ENCODE data around the gene TMEM203.
"Not testable (repeated sequence)": the region's sequence is repeated elsewhere in the genome, so short reads cannot be mapped to it uniquely, and the experiment has no call there.

TMEM203 gene

DNA sequence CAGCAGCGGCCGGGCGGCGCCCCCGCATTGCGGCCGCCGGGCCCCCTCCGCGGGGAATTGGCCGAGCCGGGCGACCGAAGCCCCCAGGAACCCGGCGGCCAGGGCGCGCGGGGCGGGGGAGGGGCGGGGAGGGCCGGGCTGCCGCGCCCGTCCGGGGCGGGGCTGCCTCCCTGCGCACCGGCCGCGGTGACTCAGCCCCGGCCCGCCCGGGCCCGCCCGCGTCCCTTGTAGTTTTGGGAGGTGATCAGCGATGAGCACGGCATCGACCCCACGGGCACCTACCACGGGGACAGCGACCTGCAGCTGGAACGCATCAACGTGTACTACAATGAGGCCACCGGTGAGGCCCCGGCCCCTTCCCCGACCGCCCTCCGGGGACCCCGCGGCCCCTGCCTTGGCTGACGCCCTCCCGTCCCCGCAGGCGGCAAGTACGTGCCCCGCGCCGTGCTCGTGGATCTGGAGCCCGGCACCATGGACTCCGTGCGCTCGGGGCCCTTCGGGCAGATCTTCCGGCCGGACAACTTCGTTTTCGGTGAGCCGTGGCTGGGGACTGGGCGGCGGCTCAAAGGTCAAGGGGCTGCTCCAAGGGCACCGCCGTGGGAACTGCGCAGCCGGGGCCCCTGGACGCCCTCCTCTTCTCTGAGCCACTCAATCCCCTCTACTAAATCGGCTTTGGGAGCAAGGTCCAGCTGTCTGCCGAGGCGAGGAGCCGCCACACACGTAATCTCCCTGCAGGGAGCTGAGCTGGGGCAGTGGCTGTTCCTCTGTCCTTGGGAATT lies 36.2 kb upstream of the TMEM203 start:
- no peak for DNase-seq

DNA sequence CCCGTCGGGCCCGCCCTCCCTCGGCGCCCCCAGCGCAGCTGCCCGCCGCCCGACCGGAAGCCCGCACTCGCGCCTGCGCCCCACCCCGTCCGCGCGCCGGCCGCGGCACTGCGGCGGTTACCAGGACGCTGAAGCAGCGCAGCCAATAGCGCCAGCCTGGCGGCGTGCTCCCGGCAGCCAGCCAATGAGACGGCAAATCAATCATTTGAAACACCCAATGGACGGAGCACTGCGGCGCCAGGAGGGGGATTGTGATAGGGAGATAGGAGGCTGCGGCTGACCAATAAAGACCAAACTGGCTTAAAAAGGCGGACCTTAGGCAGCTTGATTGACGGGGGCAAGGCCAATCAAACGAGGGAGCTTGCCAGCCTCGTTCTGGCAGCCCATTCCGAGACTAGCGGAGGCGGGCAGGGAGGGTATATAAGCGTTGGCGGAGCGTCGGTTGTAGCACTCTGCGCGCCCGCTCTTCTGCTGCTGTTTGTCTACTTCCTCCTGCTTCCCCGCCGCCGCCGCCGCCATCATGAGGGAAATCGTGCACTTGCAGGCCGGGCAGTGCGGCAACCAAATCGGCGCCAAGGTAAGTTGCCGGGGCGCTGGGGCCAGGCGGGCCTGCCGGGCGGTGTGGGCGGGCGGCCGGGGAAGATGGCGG lies 35.5 kb upstream of the TMEM203 start, which contains the start of gene TUBB4B:
TUBB4B (plus strand) TSS at position 447 of the 649 bp plus-strand sequence; CDS start at position 521, 74 bp downstream.
- DNase-seq: peak; percentile 100

DNA sequence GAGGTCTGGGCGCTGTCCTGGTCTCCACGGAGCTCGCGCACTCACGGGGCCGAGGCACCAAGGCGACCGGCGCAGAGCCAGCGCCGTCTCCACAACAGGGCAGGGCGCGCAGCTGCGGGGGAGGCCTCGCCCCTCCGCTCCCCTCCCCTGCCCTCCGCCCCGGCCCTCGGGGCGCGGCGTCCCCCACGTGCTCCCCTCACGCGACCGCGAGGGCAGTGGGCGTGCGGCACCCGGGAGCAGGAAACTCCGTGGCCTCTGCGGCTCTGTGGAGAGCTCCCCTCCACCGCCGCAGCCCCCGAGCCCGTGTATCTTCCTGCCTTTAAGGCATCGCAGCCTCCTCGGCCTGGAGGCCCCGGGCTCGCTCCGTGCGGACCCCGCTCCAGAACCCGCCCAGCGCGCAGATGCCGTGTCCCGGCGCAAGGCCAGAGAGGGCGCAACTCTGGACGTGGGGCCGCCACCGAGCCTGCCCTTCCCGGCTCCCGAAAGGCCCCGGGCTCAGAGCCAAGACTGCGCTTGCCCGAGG lies 34.9 kb upstream of the TMEM203 start:
- DNase-seq: peak; percentile 87

DNA sequence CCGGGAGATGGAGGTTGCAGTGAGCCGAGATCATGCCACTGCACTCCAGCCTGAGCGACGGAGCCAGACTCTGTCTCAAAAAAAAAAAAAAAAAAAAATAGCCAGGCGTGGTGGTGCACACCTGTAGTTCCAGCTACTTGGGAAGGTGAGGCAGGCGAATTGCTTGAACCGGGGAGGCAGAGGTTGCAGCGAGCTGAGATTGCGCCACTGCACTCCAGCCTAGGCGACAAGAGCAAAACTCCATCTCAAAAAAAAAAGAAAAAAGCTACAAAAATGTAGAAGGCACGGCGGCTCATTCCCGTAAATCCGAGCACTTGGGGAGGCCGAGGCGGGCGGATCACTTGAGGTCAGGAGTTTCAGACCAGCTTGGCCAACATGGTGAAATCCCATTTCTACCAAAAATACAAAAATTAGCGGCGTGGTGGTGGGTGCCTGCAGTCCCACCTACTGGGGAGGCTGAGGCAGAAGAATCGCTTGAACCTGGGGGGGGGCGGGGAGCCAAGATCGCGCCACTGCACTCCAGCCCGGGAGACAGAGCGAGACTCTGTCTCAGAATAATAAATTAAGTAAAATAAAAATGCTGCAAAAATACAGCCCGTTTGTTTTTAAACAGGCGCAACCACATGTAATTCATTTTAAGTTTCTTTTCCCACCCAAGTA lies 34.2 kb upstream of the TMEM203 start:
- DNase-seq: not testable (repeated sequence)

DNA sequence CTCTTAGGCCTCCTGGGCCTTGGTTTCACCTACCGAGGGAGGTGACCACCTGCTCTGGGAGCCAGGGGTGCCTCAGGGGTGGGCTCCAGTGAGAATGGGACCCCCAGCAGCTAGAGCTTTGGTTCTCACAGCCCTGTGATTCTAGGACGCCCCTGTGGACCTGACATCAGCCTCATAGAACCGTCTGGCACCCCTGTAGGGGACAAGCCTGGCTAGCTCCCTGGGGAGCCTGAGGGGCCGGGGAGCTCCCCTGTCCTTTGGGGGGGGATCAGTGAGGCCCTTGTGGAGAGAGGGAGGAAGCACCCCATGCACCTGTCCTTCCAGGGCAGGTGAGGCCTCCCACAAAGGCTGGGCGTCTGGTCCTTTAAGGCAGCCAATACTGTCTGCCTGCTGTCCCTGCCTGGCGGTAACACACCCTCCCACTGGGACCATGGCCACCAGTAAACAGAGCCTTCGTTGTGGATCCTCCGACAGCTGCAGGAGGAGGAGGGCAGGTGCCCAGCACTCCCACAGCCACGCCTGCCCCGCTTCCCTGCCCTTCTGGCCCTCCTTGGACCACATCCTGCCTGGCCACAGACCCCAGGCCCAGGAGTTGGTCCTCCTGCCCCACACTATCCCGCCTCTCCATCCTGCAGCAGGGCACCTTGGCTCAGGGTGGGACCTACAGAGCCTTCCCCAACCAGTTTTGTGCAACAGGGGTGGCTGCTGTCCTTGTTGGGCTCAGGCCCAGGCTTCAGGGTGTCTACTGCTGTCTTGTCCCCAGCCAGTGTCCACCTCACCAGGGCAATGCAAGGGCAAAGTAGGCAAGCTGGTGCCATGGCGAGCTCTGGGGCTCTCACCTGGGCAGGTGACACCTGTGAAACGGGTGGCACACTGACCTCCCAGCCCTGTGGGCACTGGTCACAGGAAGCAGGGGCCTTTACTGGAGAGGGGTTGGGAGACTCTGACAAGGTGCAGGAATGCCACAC lies 32.6 kb upstream of the TMEM203 start:
- DNase-seq: no peak

DNA sequence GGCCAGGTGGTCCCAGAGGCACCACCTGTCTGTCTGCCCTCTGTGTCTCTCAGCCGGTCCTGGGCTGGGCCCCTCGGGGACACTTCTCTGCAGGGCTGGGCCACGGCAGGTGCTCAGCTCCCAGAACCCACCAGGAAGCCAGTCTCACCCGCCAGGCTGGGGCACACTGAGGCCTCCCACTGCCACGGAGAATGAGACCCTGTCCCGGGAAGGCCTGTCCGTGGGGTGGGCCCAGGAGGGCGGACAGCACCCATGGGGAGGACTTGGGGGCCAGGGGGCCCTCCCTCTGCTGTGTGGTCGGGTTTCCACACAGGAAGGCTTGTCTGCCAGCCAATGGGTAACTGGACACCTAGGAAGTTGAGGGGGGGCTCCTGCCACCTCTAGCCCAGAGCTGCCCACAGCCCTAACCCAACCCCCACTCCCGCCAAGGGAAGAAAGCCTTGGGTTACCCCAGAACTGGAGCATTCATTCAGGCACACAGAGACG lies 31.5 kb upstream of the TMEM203 start:
- DNase-seq: no peak

DNA sequence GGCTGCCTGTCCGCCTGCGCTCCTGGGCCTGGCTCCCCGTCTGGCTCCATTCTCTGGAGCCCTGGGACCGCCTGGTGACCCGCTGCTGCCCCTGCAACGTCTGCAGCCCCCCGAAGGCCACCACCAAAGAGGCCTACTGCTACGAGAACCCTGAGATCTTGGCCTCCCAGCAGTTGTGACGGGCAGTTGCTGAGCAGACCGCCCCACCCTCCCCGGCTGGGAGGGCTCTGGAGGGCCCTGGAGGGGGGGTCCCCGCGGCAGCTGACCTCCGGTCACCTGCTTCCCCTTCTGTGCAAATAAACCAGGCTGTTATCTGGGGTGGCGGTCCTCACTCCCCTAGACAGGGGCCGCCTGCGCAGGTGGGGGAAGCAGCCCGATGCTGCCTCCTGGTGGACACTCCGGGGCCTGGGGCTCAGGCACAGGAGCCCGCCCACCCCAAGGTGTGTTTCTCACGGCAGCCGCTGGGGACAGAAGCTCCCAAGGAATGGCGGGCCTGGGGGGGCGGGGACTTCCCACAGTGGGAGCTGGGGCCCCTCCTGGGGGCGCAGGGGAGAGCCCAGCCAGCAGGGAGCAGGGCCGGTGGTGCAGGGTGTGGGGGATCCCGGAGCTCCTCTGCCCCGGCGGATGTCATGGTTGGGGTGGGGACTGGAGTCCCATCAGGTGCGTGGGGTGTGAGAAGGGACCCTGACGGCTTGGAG lies 30.9 kb upstream of the TMEM203 start:
- peak; percentile 77 for DNase-seq

DNA sequence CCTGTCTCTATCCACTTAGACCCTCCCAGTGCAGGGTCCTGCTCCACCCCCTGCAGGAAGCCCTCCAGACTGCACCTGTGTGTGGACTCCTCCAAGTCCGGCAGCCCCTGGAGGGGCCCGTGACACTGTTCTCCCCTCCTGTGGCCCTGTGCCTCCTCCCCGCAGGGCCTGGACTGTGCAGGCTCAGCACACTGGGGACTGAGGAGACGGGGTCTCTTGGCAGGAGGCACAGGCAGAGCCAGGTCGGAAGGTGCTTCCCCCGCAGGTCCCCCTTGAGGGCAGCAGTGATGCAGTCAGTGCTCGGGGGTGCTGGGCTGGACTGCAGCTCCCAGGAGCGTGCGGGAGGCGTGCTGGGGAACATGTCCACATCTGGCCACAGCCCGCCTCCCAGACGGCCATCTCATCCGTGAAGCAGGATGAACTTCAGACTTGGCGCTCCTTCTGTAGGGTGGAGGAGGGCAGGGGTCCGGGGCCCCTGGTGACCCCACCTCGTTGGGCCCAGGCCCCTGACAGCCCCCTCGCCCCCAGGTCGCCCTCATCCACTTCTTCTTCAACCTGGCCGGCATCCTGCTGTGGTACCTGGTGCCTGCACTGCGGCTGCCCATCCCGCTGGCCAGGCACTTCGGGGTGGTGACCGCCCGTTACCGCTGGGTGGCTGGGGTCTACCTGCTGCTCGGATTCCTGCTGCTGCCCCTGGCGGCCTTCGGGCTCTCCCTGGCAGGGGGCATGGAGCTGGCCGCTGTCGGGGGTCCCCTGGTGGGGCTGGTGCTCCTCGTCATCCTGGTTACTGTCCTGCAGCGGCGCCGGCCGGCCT lies 30.2 kb upstream of the TMEM203 start:
- DNase-seq: no peak

DNA sequence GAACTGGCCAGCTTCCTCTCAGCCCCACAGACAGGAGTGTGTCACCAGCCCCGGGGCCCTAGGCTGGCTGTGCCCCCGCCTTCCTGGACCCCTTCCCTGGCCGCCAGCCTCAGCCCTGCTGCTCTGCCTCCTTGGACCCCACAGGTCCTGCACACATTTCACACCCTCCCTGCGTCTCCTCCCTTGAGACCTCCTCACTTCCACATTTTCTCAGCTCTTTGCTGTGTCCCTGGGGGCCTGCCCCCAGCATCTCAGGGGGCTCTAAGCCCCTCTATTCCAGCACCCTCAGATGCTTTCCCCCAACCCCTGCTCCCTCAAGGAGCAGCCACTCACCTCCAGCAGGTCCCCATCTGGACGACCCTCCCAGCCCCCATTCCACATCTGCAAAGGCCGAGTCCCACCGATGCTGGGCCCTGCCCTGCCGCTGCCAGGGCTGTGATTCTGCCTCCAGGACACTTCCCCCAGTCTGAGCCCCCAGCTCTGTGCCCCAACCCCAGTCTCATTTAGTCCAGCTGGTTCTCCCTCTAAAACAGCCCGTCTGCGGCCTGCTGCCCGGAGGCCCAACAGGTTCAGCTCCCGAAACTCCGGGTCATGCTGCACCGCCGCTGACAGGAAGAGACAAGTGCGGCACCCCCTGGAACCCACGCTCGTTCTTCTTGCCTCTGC lies 29.4 kb upstream of the TMEM203 start:
- no peak for DNase-seq

DNA sequence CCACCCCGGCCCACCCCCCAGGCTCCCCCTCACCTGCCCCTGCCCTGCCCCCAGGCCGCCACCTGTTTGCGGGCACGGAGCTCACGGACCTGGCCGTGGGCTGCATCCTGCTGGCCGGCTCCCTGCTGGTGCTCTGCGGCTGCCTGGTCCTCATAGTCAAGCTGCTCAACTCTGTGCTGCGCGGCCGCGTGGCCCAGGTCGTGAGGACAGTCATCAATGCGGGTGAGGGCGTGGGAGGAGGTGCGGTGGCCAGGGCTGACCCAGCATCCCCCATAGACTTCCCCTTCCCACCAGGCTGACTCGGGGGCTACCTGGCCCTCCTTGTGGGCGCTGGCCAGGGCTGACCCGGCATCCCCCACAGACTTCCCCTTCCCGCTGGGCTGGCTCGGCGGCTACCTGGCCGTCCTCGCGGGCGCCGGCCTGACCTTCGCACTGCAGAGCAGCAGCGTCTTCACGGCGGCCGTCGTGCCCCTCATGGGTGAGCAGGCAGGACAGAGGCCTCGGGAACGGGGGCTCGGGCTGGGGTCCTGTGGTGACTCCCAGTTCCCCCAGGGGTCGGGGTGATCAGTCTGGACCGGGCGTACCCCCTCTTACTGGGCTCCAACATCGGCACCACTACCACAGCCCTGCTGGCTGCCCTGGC lies 28.7 kb upstream of the TMEM203 start:
- no peak for DNase-seq

DNA sequence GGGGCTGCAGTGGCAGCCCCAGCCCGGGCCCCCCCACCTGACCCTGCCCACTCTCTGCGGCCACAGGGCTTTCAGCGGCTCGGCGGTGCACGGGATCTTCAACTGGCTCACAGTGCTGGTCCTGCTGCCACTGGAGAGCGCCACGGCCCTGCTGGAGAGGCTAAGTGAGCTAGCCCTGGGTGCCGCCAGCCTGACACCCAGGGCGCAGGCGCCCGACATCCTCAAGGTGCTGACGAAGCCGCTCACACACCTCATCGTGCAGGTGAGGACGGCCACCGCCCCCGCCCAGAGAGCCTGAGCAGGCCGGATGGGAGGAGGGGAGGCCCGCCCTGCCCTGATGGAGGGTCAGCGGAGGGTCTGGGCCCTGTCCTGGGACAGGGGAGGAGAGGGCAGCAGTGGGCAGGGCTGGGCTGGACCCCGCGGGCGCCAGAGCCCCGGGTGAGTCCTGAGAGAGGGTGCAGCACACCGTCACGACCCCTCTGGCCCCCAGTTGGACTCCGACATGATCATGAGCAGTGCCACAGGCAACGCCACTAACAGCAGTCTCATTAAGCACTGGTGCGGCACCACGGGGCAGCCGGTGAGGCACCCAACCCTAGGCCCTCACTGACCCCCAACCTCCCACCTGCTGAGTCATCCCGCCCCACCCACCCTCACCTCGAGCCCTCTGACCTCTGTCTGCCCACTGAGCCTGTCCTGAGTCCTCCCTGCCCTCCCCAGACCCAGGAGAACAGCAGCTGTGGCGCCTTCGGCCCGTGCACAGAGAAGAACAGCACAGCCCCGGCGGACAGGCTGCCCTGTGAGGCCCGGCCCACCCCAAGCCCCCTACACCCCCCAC lies 27.9 kb upstream of the TMEM203 start:
- DNase-seq: no peak

DNA sequence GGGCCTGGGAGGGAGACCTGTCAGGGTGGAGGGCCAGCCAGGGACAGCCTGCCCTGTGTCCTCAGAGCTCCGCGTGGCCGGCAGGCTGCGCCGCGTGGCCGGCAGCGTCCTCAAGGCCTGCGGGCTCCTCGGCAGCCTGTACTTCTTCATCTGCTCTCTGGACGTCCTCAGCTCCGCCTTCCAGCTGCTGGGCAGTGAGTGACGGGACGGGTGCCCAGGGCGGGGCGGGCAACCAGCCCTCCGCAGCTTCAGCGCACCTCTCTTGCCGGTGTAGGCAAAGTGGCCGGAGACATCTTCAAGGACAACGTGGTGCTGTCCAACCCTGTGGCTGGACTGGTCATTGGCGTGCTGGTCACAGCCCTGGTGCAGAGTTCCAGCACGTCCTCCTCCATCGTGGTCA lies 27.1 kb upstream of the TMEM203 start:
- no peak for DNase-seq

DNA sequence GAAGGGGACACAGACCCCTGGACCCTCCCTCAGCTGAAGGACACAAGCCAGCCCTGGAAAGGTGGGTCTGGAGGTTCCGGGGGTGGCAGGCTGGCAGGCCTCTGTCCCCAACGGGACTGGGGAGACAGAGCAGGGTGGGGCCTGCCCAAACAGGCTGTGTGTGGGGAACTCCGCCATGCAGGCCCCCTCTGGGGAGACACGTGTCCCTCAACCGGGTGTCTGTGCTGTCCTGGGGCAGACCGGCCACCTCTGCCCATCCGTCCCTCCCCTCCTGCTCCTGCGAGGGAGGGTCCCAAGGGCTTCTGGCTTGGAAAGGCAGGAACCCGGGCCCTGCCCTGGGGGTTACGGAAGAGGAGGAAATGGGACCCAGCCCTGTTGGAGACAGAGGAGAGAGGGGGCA lies 26.7 kb upstream of the TMEM203 start:
- DNase-seq: no peak

DNA sequence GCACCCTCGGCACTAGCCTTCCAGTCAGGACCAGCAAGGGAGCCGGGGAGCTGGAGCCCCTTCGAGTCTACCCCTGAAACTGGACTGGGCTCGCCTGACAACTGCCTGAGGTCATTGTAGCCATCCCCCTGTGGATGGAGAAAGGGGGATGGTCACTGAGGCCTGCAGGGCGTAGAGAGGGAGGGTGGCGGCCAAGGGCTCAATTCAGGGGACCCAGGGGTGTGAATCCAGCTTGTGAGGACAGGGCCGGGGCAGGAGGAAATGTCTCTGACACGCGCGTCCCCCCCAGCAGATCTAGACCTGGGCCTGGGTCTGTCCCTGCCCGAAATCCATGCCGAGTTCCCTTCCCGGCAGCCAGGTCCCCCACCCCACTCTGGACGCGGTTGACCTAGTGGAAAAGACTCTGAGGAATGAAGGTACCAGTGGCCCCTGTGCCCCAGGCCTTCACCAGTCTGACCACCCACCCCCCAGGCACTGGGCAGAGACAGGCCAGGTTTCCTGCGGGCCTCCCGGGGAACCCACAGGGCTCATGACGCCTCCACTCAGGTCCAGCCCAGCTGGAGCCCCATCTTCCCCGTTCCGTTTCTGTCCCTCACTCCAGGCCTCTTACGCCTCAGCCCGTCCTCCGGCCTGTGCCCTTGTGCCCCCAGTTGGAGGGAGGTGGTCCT lies 26.1 kb upstream of the TMEM203 start:
- DNase-seq: no peak

DNA sequence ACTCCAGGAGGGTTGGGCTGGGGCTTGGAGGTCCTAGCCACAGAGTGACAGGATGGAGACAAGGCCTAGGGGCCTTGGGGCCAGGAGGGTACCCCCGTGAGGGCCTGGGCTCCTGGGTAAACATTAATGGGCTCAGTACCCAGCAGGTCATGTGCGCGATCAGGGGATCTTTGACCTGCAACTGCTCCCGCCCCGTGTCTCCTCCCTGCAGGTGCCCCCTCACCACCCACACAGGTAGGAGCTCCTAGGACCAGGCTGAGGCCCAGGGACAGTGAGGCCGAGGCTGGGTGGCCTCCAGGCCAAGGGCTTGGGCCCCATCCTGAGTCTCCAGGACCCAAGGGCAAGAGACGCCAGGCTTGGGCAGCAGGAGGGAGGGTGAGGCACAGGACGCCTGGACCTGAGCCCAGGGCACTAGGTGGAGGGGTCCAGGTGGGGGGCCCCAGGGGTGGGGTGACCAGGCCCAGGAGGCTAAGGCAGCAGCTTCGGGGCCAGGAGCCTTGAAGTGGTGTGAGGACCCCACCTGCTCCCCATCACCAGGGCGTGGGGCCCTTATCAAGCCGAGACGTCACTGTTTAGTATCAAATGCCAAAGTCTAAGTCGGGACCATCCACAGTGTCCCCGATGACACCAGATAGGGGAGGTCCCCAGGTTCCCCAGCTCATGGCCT lies 25.4 kb upstream of the TMEM203 start, which contains the start of gene SLC34A3:
SLC34A3 (plus strand) TSS at position 197 of the 667 bp plus-strand sequence. CDS start 802 bp downstream, outside the sequence.
- DNase-seq: no peak

DNA sequence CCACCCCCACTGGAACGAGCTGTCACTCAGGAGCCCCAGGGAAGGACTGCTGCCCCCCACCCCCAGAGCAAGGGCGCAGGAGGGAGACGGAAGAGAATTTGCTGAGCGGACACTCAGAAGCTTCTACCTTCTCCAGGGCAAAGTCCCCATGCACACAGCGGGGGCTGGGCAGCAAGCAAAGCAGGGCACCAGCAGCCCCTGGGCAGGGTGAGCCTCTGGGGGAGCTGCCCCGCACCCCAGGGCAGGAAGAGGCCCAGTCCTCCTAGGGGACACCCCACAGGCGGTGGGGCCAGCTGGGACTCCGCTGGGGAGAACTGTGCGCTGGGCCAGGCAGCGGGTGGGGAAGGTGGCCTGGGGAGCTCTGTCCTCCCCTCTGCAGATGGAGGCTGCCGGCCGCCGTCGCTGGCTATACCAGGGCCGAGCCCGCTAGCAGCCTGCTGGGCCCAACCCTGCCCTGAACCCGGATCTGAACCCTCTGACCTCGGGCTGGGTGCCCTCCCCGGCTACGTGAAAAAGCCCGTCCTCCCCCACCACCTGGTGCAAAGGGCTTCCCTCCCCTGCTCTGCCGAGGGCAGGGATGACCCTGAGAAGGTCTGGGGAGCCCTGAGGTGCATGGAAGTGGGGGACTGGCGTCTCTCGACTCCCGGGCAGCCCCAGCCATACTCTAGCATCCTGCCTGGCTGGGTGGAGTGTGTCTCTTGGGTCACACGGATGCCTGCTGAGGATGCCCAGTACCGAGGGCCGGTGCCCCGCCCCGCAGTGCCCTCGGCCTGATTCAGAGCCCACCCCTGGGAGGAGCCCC lies 24.7 kb upstream of the TMEM203 start:
- DNase-seq: no peak
